CD4-positive, CD25-positive, alpha-beta regulatory T cell (primary cell): ENCODE results near the gene CTDNEP1. TPM values are rescaled to one million over a fixed set of nuclear protein-coding genes. Genes with fewer than 3 reads are reported as not detected.

Experiments
- ATAC-seq, 2 donors: fragments of 150-1000 bp; cut with Tn5 transposase; one replicate each; pipeline ENCODE4 v1.10.0; 2021; ENCODE audit warnings: low read depth in 2 of 2, moderate number of reproducible peaks in 2 of 2, moderate library complexity in 1 of 2
- DNase-seq, 3 donors: peaks; one replicate each; pipeline versions ENCODE4 v3.0.0 to v3.0.0-alpha.2; 2012 to 2022; ENCODE audit warnings: mixed read lengths in 1 of 3
- H3K27ac ChIP-seq: one replicate; pipeline ENCODE4 v1.7.0; 2013; ENCODE audit warnings: mild to moderate bottlenecking, low read length; ENCODE audit not compliant: insufficient read depth, poor library complexity, severe bottlenecking
- H3K27me3 ChIP-seq: one replicate; pipeline ENCODE4 v1.7.0; 2013; ENCODE audit warnings: low read length; ENCODE audit not compliant: control insufficient read depth, insufficient read depth
- H3K36me3 ChIP-seq: one replicate; pipeline ENCODE4 v1.7.0; 2013; ENCODE audit warnings: mild to moderate bottlenecking, low read length, moderate library complexity; ENCODE audit not compliant: control insufficient read depth, insufficient read depth
- H3K4me1 ChIP-seq: 2 replicates; pipeline ENCODE4 v1.7.0; 2013; ENCODE audit warnings: mild to moderate bottlenecking, low read length; ENCODE audit not compliant: insufficient read depth, control insufficient read depth, poor library complexity, severe bottlenecking
- H3K4me3 ChIP-seq: one replicate; pipeline ENCODE4 v1.7.0; 2013; ENCODE audit warnings: low read depth, mild to moderate bottlenecking, low read length, moderate library complexity
- H3K9me3 ChIP-seq, 2 experiments: 1 replicate in 1 of 2; 2 replicates in 1 of 2; pipeline ENCODE4 v1.7.0; 2013; ENCODE audit warnings: low read length in 2 of 2, mild to moderate bottlenecking in 1 of 2, moderate library complexity in 1 of 2; ENCODE audit not compliant: control insufficient read depth in 2 of 2
- H3K27ac Mint-ChIP-seq, 3 donors: one replicate each; pipeline ENCODE4 v1.8.0; 2020 to 2022; ENCODE audit warnings: mild to moderate bottlenecking in 3 of 3, mixed read lengths in 3 of 3, moderate library complexity in 2 of 3
- H3K27me3 Mint-ChIP-seq: one replicate; pipeline ENCODE4 v1.8.0; 2022; ENCODE audit warnings: mild to moderate bottlenecking, mixed read lengths
- H3K36me3 Mint-ChIP-seq: one replicate; pipeline ENCODE4 v1.8.0; 2020; ENCODE audit warnings: mixed read lengths
- H3K4me1 Mint-ChIP-seq, 4 donors: one replicate each; pipeline ENCODE4 v1.8.0; 2020 to 2022; ENCODE audit warnings: mixed read lengths in 4 of 4, mild to moderate bottlenecking in 1 of 4
- H3K4me3 Mint-ChIP-seq, 4 donors: one replicate each; pipeline ENCODE4 v1.8.0; 2020 to 2022; ENCODE audit warnings: mild to moderate bottlenecking in 4 of 4, mixed read lengths in 4 of 4, moderate library complexity in 3 of 4
- H3K9me3 Mint-ChIP-seq, 7 donors: one replicate each; pipeline ENCODE4 v1.8.0; 2020 to 2022; ENCODE audit warnings: mixed read lengths in 7 of 7, mild to moderate bottlenecking in 3 of 7, moderate library complexity in 2 of 7
- polyA plus RNA-seq, 4 donors: library from polyadenylated mRNA; unstranded; fragments of 300-500 nt; fragmentation: Illumina TruSeq; gene quantifications; one replicate each; pipeline ENCODE4 v1.2.3, GENCODE V29; 2021
- total RNA-seq: library from RNA; stranded (reverse); gene quantifications from one replicate; pipeline ENCODE4 v1.2.3, GENCODE V29; 2022

CTDNEP1 gene
- total and polyA plus RNA-seq, 5 donors from 2014 or later = 33.0 to 114 (median 39.3) TPM

- DNase-seq (peak; percentile 69 to 87 (median 76)), ATAC-seq (peak; percentile 22 to 30)
- H3K27me3 Mint-ChIP-seq = peaks cover 6% of the 10 kb centered on the region
- peaks cover 0 to 1% (median 0%) of the 10 kb centered on the region in 7 donors for H3K9me3 Mint-ChIP-seq
- H3K36me3 Mint-ChIP-seq = peaks cover 19% of the 10 kb centered on the region
- Histone ChIP-seq H3K4me1 (peaks cover 54% of the 10 kb centered on the region), H3K4me3 (peak overlapping the region; percentile 37), H3K27me3 (no peaks in the 10 kb centered on the region), H3K36me3 (peaks cover 23% of the 10 kb centered on the region), H3K27ac (peak overlapping the region; percentile 90), H3K9me3 (no peaks in the 10 kb centered on the region)
- H3K27ac Mint-ChIP-seq = peak overlapping the region; percentile 31 to 87 (median 87)
- H3K4me1 Mint-ChIP-seq = peaks cover 24 to 71% (median 44%) of the 10 kb centered on the region in 4 donors
- H3K4me3 Mint-ChIP-seq = peak overlapping the region; percentile 92 to 97 (median 96)
Measured at GRCh38 chr17:7237761-7238419, 13.6 kb downstream of the CTDNEP1 start.

- H3K36me3 Mint-ChIP-seq = peaks cover 19% of the 10 kb centered on the region
- H3K27me3 Mint-ChIP-seq = no peaks in the 10 kb centered on the region
- Histone ChIP-seq H3K27ac (peak overlapping the region; percentile 90), H3K4me3 (peak overlapping the region; percentile 37), H3K36me3 (peaks cover 23% of the 10 kb centered on the region), H3K9me3 (no peaks in the 10 kb centered on the region), H3K4me1 (peaks cover 56% of the 10 kb centered on the region), H3K27me3 (no peaks in the 10 kb centered on the region)
- DNase-seq = no peak
- H3K4me1 Mint-ChIP-seq = peaks cover 18 to 72% (median 44%) of the 10 kb centered on the region in 4 donors
- H3K9me3 Mint-ChIP-seq = peaks cover 0 to 1% (median 0%) of the 10 kb centered on the region in 7 donors
- peak overlapping the region; percentile 31 to 87 (median 44) for H3K27ac Mint-ChIP-seq
- no peak for ATAC-seq
- peak overlapping the region; percentile 92 to 97 (median 96) for H3K4me3 Mint-ChIP-seq
Measured at GRCh38 chr17:7237266-7237760, 14.2 kb downstream of the CTDNEP1 start.

GRCh38 chr17:7236808-7237207 is 14.7 kb downstream of the CTDNEP1 start:
- ATAC-seq (no peak), DNase-seq (no peak)
- Histone ChIP-seq H3K9me3 (no peaks in the 10 kb centered on the region), H3K27me3 (no peaks in the 10 kb centered on the region), H3K4me3 (peak overlapping the region; percentile 37), H3K27ac (peak overlapping the region; percentile 90), H3K4me1 (peaks cover 52% of the 10 kb centered on the region), H3K36me3 (peaks cover 23% of the 10 kb centered on the region)
- Mint-ChIP-seq H3K36me3 (peaks cover 24% of the 10 kb centered on the region), H3K4me3 (peak overlapping the region; percentile 92 to 97 (median 96)), H3K27me3 (no peaks in the 10 kb centered on the region), H3K9me3 (peaks cover 0 to 1% (median 0%) of the 10 kb centered on the region in 7 donors), H3K27ac (peak overlapping the region; percentile 31 to 87 (median 44)), H3K4me1 (peaks cover 18 to 72% (median 47%) of the 10 kb centered on the region in 4 donors)

- Mint-ChIP-seq H3K9me3 (peaks cover 0 to 1% (median 0%) of the 10 kb centered on the region in 7 donors), H3K4me1 (peaks cover 18 to 67% (median 43%) of the 10 kb centered on the region in 4 donors), H3K27ac (peak overlapping the region in 1 of 3 donors; percentile 29), H3K4me3 (peak overlapping the region; percentile 89 to 97 (median 94)), H3K36me3 (peaks cover 21% of the 10 kb centered on the region), H3K27me3 (no peaks in the 10 kb centered on the region)
- H3K27me3 ChIP-seq = no peaks in the 10 kb centered on the region
- H3K4me3 ChIP-seq = no peak overlapping the region
- DNase-seq (no peak), ATAC-seq (no peak)
- H3K4me1 ChIP-seq = peaks cover 44% of the 10 kb centered on the region
- peak overlapping the region; percentile 81 for H3K27ac ChIP-seq
- H3K36me3 ChIP-seq = peaks cover 23% of the 10 kb centered on the region
- no peaks in the 10 kb centered on the region for H3K9me3 ChIP-seq
Measured at GRCh38 chr17:7235693-7236665, 15.6 kb downstream of the CTDNEP1 start.

GRCh38 chr17:7234083-7234951 is 17.2 kb downstream of the CTDNEP1 start, which contains the start of gene DVL2:
DVL2 (minus strand) TSS chr17:7234517; CDS start chr17:7234262, 255 bp downstream.
- H3K27me3 Mint-ChIP-seq = no peaks in the 10 kb centered on the region

GRCh38 chr17:7233701-7234082 is 17.8 kb downstream of the CTDNEP1 start:
- peak overlapping the region; percentile 93 for H3K4me3 ChIP-seq
- no peaks in the 10 kb centered on the region for H3K27me3 ChIP-seq
- H3K36me3 ChIP-seq = peaks cover 33% of the 10 kb centered on the region
- Mint-ChIP-seq H3K27me3 (no peaks in the 10 kb centered on the region), H3K4me3 (peak overlapping the region; percentile 89 to 97 (median 94)), H3K4me1 (peaks cover 10 to 59% (median 34%) of the 10 kb centered on the region in 4 donors), H3K36me3 (peaks cover 20% of the 10 kb centered on the region), H3K9me3 (no peaks in the 10 kb centered on the region), H3K27ac (peak overlapping the region; percentile 90 to 92 (median 91))
- ATAC-seq (no peak), DNase-seq (no peak)
- H3K27ac ChIP-seq = peak overlapping the region; percentile 81
- peaks cover 30% of the 10 kb centered on the region for H3K4me1 ChIP-seq
- H3K9me3 ChIP-seq = no peaks in the 10 kb centered on the region

More at GRCh38 chr17:7234083-7234951, 17.2 kb downstream of the CTDNEP1 start, which contains the start of gene DVL2:
- Mint-ChIP-seq H3K4me1 (peaks cover 10 to 59% (median 34%) of the 10 kb centered on the region in 4 donors), H3K9me3 (no peaks in the 10 kb centered on the region), H3K4me3 (peak within 1 kb of the TSS; percentile 89 to 97 (median 94)), H3K36me3 (peaks cover 16% of the 10 kb centered on the region), H3K27ac (peak within 1 kb of the TSS; percentile 90 to 92 (median 91))
- Histone ChIP-seq H3K4me1 (peaks cover 30% of the 10 kb centered on the region), H3K36me3 (peaks cover 30% of the 10 kb centered on the region), H3K4me3 (peak within 1 kb of the TSS; percentile 93), H3K9me3 (no peaks in the 10 kb centered on the region), H3K27ac (peak within 1 kb of the TSS; percentile 81), H3K27me3 (no peaks in the 10 kb centered on the region)
- ATAC-seq = peak; percentile 60 to 62
- peak; percentile 94 to 96 (median 95) for DNase-seq
